OCI-LY3 (cell line): ENCODE results near the gene UBE3B.

ENCODE experiments used
- CTCF ChIP-seq: fragments of 200-600, 300-600 bp; sonication (generic); IDR thresholded peaks from 2 replicates; pipeline ENCODE4 v1.5.1; 2014; ENCODE audit warnings: antibody characterized with exemption, low read length, low read depth
- EZH2phosphoT487 ChIP-seq: fragments of 200-600 bp; shearing (Covaris generic); IDR thresholded peaks from 2 replicates; pipeline ENCODE4 v1.6.1; 2018; ENCODE audit warnings: antibody characterized with exemption, mixed run types, low read depth

GRCh38 chr12:109517619-109518018 lies 40.2 kb downstream of the UBE3B start:
- TF ChIP-seq CTCF (no peak), EZH2phosphoT487 (no peak)
